Stimulated activated CD4-positive, alpha-beta T cell treated with anti-CD3 and anti-CD28 coated beads, Interleukin-1b, Interleukin-23, amount 100 ng/mL, for 4 hours (primary cell): ENCODE measurements around the gene LRRC8C.
"Not testable (repeated sequence)": the region's sequence is repeated elsewhere in the genome, so short reads cannot be mapped to it uniquely, and the experiment has no call there.

Experiments
- DNase-seq, 2 donors: peaks; one replicate each; pipeline ENCODE4 v3.0.0-alpha.2; 2020; ENCODE audit warnings: low read depth in 2 of 2

Gene LRRC8C

DNA sequence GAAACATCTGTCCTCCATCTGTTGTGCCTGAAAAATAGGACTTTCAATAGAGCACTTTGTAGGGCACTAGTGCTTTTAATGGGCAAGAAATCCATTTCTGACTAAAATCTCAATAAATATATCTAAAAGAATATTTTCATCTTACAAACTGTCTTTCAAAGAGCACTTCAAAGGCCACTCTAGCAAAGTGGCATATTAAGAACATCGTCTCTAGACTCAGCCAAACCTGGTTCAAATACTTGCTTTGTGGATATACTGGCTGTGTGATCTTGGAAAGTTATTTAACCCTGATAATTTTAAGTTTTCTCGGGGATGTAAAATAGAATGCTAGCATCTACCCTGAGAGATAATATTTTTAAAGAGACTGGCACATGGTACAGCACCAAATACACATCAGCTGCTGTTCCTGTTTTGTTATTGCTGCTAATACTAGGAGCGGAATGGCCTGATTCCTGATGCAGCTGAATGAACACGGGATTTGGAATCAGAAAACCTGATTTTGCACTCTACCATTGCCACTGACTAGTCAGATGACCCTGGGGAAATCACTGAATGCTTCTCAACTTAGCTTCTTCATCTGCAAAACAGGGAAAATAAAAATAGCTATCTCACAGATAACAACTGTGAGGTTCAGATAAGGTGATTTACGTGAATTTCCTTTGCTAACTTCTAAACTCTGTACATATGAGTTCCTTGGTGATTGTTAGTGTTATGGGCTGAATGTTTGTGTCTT is 25.2 kb upstream of the LRRC8C start:
- DNase-seq = no peak

DNA sequence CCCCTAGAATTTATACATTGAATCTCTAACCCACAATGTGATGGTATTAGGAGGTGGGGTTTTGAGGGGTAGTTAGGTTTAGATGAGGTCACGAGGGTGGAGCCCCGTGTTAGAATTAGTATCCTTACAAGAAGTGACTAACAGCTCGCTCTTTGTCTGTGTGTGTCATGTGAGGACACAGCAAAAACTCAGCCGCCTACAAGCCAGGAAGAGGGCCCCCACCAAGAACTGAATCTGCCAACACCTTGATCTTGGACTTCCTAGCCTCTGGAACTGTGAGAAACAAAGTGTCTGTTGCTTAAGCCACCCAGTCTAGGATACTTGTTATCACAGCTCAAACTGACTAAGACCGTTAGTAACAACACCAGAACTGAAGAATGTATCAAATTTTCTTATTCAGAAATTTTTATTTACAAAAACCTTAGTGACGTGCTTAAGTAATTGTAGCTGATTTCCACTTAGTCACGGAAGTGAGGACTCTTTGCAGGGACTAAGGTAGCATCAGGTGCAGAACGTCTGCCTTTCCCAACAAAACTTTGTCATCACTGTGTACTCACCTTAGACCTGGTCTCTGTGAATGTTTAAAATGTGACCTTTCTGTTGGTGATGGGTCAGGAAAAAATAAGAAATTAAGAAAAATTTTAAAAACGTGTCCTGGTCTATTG is 24.5 kb upstream of the LRRC8C start:
- peak; percentile 45 to 55 for DNase-seq

DNA sequence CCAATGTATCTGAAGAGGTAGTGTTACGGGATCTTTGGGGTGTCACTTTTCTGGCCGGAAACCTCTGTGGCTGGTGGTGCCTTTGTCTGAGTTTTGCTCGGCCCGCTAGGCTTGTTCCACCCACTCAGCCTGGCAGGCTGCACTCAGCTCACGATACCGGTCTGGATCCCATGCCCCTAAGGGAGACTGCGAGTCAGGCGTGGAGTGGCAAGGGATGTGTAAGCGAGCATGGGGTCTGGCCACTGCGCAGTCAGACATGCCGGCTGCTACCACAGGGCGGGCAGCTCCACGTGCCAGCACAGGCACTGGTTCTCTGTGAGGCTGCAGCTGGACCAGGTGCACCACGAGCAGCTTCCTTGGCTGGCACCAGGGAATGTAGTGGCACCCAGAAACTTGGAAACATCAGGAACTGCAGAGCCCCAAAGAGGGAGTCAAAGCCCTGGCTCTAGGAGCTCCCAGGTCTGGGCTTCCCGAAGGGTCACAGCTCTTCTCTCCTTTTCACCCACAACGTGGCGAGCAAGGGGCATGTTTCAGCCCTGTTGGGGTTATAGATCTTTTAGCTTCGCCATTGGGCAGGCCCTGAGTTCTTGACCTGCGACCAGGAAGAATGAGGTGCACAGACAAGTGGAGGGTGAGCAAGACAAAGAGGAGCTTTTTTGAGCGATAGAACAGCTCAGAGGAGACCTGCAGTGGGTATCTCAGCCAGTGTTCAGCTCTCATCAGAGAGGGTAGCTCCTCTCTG is 23.8 kb upstream of the LRRC8C start:
- peak in 1 of 2 donors; percentile 24 for DNase-seq

DNA sequence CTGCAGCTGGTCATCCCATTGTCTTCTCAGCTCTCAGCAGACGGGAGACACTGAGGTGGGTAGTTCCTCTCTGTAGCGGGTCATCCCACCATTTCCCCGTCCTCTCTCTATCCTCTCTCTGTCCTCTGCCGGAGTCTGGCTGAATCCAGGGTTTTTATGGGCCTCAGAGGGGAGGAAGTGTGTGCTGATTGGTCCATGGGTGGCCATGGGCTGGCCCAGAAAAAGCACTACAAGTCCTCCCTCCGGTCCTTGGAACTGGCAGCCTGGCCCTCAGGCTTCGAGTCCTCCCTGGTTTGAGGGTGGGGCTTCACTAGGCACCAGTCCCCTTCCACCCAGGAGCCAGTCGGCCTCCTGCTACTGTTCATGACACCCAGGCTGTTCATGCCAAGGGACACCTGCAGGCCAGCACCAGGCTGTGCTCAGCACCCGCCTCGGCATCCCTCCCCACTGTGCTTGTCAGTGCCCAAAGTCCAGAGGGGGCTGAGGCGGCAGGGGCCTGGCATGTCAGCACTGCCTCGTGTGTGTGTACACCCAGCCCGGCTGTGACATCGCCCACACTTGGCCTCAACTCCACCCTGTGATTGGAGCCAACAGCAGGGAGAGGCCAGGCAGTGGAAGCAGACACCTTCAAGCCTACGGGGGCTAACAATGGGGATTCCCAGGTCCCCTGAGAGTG is 23.0 kb upstream of the LRRC8C start:
- no peak for DNase-seq

DNA sequence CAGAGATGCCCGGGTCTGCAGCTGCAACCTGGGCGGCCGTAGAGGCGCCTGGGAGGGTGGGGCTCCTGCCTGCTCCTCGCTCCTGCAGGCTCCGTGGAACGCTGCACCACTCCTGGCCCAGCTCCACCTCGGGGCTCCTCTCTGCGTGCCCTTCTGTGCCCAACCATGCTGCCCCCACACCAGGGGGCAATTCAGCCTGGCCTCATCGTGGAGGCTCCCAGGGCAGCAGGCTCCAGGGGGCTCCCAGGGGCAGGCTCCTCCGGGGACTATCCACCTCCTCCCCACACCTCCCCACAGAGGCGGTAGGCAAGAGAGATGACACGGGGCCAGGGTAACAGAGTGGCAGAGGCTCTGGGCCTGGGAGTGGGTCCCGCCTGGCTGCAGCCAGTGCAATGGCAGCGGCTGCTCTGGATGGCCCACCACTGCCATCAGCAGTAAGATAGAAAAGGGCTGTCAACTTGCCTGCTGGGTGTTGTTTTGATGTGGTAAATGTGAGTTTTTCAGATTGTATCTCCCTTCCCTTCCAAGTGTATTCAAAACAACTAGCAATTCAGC is 22.4 kb upstream of the LRRC8C start:
- no peak for DNase-seq

DNA sequence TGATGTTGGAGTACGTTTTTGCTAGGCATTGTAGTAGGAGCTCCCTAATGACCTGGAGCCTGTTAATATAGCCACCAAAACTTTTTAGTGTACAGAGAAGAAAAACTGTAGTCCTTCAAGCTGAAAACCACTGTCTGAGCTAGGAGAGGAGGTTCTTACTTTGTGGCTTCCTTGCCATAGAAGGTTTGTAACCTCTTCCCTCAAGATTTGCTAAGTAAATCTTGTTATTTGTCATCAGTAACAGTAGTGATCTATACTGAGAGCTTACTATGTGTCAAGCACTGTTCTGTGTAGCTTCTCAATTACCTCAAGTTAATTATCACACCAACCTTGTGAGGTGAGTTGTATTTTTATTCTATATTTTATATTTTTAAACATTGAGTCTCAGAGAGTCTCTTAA is 21.2 kb upstream of the LRRC8C start:
- DNase-seq = no peak

DNA sequence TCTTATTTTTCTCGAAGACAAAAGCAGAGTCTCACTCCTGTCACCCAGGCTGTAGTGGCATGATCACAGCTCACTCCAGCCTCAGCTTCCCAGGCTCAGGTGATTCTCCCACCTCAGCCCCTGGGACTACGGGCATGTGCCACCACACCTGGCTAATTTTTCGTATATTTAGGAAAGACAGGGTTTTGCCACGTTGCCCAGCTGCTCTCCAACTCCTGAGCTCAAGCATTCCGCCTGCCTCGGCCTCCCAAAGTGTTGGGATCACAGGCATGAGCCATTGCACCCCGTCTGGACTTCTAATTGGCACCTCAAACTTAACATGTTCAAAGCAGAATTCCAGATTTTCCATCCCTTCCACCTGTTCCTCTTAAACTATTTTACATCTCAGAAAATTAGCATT is 19.0 kb upstream of the LRRC8C start:
- DNase-seq = no peak

DNA sequence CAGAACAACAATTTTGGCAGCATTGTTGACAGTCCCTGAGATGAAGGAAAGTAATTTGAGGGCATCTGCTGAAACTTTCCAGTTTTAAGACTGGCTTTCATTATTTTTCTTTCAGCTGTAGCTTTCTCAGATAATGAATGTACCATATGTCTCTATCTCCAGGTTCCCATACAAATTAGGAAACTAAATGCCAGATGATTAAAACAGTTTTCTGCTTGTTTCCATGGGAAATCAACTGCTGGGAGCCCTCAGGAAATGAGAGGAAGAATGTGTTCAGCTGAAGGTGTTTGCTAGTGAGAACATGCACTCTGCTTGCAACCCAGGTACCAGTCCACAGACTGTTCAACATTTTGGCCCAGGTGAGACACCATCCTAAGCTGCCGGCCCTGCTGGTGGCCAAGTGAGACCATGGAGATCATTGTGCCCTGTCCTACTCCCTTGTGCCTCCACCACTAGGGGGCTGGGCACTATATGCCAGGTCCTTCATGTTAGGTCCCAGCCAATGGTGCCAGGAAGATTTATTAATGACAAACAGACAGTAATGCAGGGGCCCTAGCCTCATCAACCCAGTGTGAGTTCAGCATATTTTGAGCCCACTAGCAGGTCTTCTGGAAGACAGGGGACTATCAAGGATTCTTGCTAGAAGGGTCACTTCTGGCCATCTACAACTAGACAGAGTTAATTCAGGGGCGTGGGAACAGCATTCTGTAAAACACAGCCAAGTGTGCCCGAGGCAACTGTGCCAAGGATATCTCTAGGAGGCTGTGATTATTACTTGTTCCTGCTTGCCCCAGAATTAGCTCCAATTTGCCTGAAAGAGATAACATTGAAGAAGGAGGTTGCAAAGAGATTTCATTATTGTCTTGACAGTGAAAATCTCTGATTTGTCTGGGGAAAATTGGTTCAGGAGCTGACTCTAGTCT is 17.0 kb upstream of the LRRC8C start:
- peak in 1 of 2 donors; percentile 12 for DNase-seq

DNA sequence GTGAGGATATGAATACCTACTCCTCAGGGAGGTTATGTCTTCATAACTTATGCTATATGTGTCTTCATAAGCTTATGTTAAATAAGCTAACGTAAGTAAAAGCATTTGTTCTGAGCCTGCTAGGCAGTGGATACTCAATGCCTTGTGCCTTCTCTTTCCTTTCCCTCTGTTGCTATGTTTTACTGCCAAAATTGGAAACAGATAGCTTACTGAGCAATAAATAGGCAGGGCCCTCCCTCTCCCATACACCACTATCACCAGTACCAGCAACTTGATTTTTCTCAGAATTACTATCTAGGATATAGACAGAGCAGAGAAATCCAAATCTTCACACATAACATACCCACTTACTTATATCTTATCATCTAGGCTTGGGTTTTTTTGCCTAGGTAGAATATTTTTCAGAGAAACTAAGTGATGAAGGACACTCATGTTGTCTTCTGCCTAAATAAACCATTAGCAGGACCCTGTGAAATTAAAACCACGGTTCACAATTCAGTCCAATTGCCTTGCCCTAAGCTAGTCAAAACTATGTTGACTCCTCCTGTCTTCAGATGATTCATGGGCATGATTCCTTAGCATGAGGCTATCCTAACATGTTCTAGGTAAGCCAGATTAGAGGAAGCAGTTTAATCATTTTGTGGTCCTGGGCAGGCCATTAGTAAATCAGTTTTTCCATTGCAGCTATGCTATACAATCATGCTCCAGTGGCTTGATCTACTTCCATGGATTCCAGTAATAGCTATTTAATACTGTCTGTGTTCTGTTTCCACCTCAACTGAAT is 15.9 kb upstream of the LRRC8C start:
- no peak for DNase-seq

DNA sequence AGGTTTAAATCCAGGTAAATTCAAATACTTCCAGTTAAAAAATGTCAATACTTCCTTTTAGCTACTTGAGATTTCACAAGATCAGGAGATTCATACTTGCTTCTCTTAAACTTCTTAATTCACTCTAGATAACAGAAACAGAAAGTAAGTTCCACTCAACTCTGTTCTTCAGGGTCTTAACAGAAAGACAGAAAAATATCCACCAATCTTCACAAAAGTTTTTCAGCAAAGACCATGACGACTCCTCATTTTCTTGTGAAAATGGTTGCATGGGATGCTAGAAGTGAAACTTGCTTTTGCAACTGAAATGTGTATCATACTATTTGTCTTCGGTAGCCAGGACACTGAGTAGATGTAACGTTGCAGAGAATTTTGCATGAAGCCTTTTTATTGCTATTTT is 12.3 kb upstream of the LRRC8C start:
- no peak for DNase-seq

DNA sequence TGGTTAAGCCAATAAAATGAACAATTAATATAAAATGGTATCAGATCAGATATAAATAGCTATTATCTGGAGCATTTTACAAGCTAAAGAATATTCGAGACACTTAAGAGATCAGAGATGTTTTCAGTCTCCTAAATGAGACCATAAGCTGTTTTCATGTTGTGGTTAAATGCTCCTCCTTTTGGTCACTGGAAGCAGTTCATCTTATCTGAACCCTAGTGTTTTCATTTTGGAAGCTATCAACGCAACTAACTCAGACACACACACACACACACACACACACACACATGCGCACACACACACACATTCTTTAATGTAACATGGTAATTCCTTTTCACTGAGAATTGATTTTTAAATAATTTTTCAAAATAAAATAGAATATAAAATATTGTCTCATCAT is 10.0 kb upstream of the LRRC8C start:
- no peak for DNase-seq

DNA sequence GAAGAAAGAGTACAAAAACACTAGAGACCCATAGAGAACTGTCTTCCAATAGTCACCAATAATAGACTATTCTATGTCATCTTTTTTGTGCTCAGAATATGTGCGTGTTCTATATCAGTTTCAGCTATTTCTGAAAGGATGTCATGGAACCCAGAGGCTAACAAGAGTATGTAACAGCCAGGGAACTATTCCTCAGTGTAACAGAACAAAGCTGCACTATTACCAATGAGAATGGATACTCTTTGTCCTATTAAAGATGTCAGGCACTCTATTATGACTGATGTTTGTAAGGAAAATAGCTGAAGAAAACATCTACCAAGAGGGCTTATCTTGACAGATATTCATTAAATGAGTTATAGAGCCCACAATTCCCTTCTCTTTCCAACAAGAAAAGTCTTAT is 8.6 kb upstream of the LRRC8C start:
- no peak for DNase-seq

DNA sequence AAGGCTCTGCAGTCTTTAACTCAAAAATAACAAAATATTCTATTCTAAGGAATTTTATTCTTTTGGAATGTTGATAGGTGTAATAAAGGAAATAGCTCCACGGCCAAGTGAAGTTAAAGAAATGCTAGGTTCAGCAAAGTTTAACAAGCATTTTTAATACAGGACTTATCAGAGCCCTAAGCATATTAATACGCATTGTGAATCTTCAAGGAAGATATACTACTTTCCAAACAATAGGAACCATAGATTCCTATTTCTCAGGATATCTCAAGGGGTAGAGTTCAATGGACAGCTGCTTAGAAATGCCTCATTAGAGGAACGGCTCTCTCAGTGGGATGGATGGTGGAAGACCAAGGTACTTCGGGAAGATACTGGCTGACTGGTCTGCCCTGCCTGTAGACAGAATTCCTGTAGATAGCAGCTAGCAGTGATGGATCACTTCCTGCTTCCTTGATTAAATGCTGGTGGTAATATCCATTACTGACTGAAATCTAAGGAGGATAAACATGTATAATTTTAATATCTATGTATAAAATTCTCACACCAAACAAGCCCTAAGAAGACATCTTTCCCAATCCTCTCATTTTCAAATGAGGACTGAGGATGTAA is 8.1 kb upstream of the LRRC8C start:
- no peak for DNase-seq

DNA sequence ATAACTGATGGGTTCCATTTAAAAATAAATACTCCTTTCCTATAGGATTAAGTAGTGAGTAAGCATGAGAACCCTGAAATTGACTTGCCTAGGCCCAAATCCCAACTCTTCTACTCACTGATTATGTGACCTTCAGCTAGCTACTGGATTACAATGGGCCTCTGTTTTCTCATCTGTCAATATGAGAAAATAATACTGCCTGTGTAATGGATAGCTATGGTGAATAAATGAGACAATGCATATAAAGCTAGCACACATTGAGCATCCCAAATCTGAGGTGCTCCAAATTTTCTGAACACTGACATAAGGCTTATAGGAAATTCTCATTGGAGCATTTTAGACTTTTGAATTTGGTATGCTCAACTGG is 5.3 kb upstream of the LRRC8C start:
- no peak for DNase-seq

DNA sequence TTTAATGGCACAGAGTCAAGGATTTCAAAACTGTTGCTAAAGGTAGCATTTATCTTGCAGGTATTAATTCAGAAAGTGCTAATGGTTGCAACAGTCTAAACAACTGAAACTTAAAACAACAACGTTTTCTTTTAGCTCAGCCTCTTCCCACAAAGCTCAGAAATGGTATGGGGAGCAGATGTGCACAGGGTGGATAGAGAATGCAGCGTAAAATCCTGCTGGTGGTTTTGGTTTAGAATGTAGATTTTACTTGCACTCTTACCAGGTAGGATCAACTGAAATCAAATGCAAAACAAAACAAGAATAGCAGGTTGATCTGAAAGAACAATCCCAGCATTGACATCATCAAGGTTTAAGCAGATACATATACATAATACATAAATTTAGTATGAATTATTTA is 3.8 kb upstream of the LRRC8C start:
- DNase-seq = no peak

DNA sequence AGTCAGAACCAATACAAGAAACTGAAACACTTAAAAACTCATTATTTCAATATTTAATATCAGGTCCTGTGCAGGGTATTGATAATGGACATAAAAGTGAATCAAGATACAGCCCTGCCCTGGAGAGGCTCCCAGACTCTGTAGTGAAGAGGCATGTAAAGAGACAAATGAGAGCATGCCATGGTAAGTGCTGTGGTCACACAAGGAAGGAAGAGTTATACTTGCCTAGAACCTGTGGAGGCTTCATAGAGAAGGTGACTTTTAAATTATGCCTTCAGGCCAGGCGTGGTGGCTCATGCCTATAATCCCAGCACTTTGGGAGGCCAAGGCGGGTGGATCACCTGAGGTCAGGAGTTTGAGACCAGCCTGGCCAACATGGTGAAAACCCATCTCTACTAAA is 3.3 kb upstream of the LRRC8C start:
- DNase-seq = not testable (repeated sequence)

DNA sequence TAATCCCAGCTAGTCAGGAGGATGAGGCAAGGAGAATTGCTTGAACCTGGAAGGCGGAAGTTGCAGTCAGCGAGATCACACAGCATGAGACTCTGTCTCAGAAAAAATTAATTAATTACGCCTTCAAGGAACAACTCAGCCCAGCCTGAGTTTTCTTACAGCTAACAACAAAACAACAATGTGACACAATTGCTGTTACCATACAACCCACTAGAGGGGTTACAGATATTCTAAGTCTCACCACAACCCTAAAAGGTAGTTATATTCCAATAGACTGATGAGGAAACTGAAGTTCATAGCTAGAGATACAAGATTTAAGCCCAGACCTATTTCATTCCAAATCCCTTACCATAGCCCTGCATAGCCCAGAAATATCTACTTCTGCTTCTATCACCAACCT is 2.9 kb upstream of the LRRC8C start:
- no peak for DNase-seq

DNA sequence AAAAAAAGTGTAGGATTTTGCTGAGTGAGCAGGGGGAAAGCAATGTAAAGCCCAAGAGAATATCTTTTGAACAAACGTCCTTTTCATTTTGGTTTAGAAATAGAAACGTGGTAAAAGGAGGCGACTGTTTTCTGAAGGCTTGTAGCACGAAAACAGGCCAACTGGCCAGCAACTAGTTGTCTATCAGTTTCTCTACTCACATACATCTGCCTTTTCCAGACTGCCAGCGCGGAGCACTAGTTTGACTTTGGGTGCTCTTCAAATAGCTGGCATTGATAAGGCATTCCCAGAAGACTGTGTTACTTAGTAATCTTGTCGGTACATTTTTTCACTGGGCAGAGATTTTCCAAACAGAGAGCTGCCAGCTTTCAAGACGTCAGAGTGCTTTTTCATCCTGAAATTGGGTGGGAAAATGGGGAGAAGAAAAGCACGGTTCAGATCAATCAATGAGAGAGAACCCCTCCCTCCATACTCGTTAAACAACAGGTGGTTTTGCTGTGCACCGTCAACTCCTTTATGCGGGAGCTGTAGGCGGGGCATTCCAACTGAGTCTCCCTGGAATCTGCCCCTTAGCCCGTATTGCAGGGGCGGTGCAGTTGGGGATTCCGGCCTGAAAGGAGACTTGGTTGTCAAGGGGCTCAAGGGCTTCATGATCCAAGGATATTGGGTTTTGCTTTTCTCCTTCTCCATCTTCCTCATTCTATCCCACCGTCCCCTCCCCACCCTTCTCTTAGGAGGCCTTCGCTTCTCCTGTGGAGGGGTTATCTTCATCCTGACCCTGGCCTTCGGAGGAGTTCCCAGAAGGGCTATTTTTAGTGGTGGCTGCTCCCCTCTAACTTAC is 884 bp upstream of the LRRC8C start:
- DNase-seq = no peak

DNA sequence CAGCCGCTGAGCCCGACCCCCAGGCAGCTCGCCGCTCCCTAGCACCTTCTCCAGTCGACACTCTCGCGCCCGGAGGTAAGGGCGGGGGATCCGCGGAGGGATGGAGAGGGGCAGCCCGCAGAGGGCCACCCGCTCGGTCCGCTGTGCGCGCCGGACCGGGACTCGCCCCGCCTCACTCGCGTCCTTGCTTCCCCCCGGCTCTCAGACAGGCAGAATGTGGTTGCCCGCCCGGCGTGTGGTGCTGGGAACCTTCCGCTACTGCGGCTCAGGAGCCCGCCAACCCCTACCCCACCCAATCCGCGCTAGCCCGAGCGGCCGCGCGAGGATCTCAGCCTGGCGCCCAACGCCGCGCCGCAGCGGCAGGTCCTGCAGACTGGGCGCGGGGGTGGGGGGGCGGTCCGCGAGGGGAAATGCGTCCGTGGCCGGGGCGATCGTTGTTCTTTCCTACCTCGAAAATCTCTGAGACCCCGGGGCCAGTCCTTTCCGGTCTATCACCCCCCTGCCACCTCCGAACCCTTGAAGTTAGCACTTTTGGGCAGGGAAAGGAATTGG is 404 bp downstream of the LRRC8C start:
- DNase-seq = peak; percentile 17 to 34
